Fibroblast of lung (primary cell): Measurements from ENCODE around the gene ZNF808.

Source experiments
- EZH2 ChIP-seq: IDR thresholded peaks from 2 replicates; pipeline ENCODE4 v1.5.1; 2012; ENCODE audit warnings: low read length, control low read depth, mild to moderate bottlenecking; ENCODE audit errors: missing control alignments
- TF ChIP-seq, protein P1 (sequence below), 2 donors: IDR thresholded peaks in 1 of 2; conservative IDR thresholded peaks in 1 of 2; 1 replicate in 1 of 2; 2 replicates in 1 of 2; pipeline ENCODE4 v1.5.1; 2011 to 2012; ENCODE audit warnings: low read length in 2 of 2, control low read depth in 1 of 2, inconsistent platforms in 1 of 2, low read depth in 1 of 2, mild to moderate bottlenecking in 1 of 2

- TF ChIP-seq, protein P1, sequence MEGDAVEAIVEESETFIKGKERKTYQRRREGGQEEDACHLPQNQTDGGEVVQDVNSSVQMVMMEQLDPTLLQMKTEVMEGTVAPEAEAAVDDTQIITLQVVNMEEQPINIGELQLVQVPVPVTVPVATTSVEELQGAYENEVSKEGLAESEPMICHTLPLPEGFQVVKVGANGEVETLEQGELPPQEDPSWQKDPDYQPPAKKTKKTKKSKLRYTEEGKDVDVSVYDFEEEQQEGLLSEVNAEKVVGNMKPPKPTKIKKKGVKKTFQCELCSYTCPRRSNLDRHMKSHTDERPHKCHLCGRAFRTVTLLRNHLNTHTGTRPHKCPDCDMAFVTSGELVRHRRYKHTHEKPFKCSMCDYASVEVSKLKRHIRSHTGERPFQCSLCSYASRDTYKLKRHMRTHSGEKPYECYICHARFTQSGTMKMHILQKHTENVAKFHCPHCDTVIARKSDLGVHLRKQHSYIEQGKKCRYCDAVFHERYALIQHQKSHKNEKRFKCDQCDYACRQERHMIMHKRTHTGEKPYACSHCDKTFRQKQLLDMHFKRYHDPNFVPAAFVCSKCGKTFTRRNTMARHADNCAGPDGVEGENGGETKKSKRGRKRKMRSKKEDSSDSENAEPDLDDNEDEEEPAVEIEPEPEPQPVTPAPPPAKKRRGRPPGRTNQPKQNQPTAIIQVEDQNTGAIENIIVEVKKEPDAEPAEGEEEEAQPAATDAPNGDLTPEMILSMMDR (conservative IDR thresholded peaks at IDR 0.05 in 1 of 2, IDR thresholded peaks at IDR 0.05 in 1 of 2; ENCODE audit: low read depth in 1 of 2, low read length in 2 of 2) = no peak
- TF ChIP-seq EZH2 = no peak
These were observed 20.2 kb upstream of the ZNF808 start for GRCh38 chr19:52507266-52507665.
